K562 (cell line): Measurements from ENCODE around the gene SLC7A8. TPM values are rescaled to one million over a fixed set of nuclear protein-coding genes. Genes with fewer than 3 reads are reported as not detected.
A peak's percentile ranks its signal among the peaks of the same experiment; 100 is the strongest.

ENCODE experiments used
- CHD1 ChIP-seq: fragments of 200-600 bp; sonication (generic); IDR thresholded peaks from one replicate; pipeline ENCODE4 v1.6.1; 2012; ENCODE audit warnings: mild to moderate bottlenecking, moderate library complexity, low read length, inconsistent platforms
- CREB1 ChIP-seq, 2 experiments: sonication (generic) in 1 of 2; formaldehyde crosslinking in 1 of 2; IDR thresholded peaks; 2 replicates each; pipeline versions ENCODE4 v1.6.1 to v1.8.0; 2012 to 2022; ENCODE audit warnings: inconsistent platforms in 1 of 2, mild to moderate bottlenecking in 1 of 2, missing genetic modification reagents in 1 of 2, moderate library complexity in 1 of 2
- DMBX1 ChIP-seq: fragments of 250-450 bp; sonication (Bioruptor Pico); IDR thresholded peaks from 2 replicates; pipeline ENCODE4 v1.8.0; 2022; ENCODE audit warnings: inconsistent platforms, mild to moderate bottlenecking, moderate library complexity, borderline replicate concordance
- ESRRA ChIP-seq: fragments of 450-650 bp; IDR thresholded peaks from 2 replicates; pipeline ENCODE4 v1.6.1; 2014; ENCODE audit warnings: low read depth, mild to moderate bottlenecking, moderate library complexity, borderline replicate concordance
- FUS ChIP-seq: fragments of 200-400 bp; formaldehyde crosslinking; optimal IDR thresholded peaks from 2 replicates; pipeline ENCODE3; 2017; ENCODE audit warnings: low read depth, low read length
- GABPB2 ChIP-seq: fragments of 250-450 bp; sonication (Bioruptor Pico); conservative IDR thresholded peaks from 2 replicates; pipeline ENCODE4 v1.5.1; 2021; ENCODE audit warnings: mild to moderate bottlenecking
- HDAC1 ChIP-seq, 2 experiments: fragments of 450-650 bp; IDR thresholded peaks; 2 replicates each; pipeline ENCODE4 v1.6.1; 2016 to 2017; ENCODE audit warnings: inconsistent platforms in 1 of 2, mild to moderate bottlenecking in 1 of 2, moderate library complexity in 1 of 2
- MEF2D ChIP-seq: conservative IDR thresholded peaks from 2 replicates; pipeline ENCODE4 v1.6.1; 2016; ENCODE audit warnings: low read depth, missing genetic modification characterization, missing compliant biosample characterization
- NFXL1 ChIP-seq: fragments of 450-650 bp; formaldehyde crosslinking; IDR thresholded peaks from 2 replicates; pipeline ENCODE4 v1.4.0; 2021; ENCODE audit warnings: mild to moderate bottlenecking
- PHF21A ChIP-seq: fragments of 450-650 bp; IDR thresholded peaks from 2 replicates; pipeline ENCODE4 v1.6.1; 2017; ENCODE audit warnings: low read depth, borderline replicate concordance
- PHF8 ChIP-seq: fragments of 200-600 bp; sonication (generic); IDR thresholded peaks from 2 replicates; pipeline ENCODE4 v1.6.1; 2012; ENCODE audit warnings: mixed run types, mild to moderate bottlenecking, inconsistent platforms, low read length, moderate library complexity, borderline replicate concordance
- SIN3A ChIP-seq, 2 experiments: fragments of 150-350 bp in 1 of 2; IDR thresholded peaks; 2 replicates each; pipeline ENCODE4 v1.6.1; 2011 to 2016; ENCODE audit warnings: borderline replicate concordance in 2 of 2, low read depth in 2 of 2, low read length in 2 of 2, mild to moderate bottlenecking in 2 of 2, moderate library complexity in 2 of 2; ENCODE audit not compliant: control insufficient read depth in 1 of 2
- polyA plus RNA-seq, 8 experiments: library from polyadenylated mRNA; depleted of rRNA in 4 of 8; stranded (reverse) in 5 of 8; unstranded in 3 of 8; fragments of >200 nt; fragmentation: Nextera tagmentation in 2 of 8; fragmentation: Illumina TruSeq in 1 of 8; extraction: Ambion mirVana in 2 of 8; extraction: Trizol in 1 of 8; gene quantifications; 2 replicates each; pipeline versions ENCODE4 v1.2.1 to v1.2.3, GENCODE V29; 2011 to 2014; ENCODE audit warnings: inconsistent platforms in 1 of 8, missing spikeins in 1 of 8
- total RNA-seq, 7 experiments: library from RNA; depleted of rRNA in 6 of 7; stranded (reverse); fragments of >200 nt in 6 of 7; fragmentation: Illumina TruSeq in 2 of 7; extraction: Trizol in 2 of 7; gene quantifications; 2 replicates each; pipeline versions ENCODE4 v1.2.1 to v1.2.3, GENCODE V29; 2011 to 2021; ENCODE audit warnings: low replicate concordance in 1 of 7
- TF ChIP-seq, protein P1 (sequence below): fragments of 250-450 bp; sonication (Bioruptor Pico); IDR thresholded peaks from 2 replicates; pipeline ENCODE4 v1.5.1; 2021; ENCODE audit warnings: mild to moderate bottlenecking
- TF ChIP-seq, protein P2 (sequence below): sonication (generic); formaldehyde crosslinking; IDR thresholded peaks from 2 replicates; pipeline ENCODE4 v1.9.0; 2022; ENCODE audit warnings: mild to moderate bottlenecking, missing genetic modification reagents
- TF ChIP-seq, protein P3 (sequence below): fragments of 450-650 bp; formaldehyde crosslinking; IDR thresholded peaks from 2 replicates; pipeline ENCODE4 v1.4.0; 2020; ENCODE audit warnings: mild to moderate bottlenecking, moderate library complexity
- TF ChIP-seq, protein P4 (sequence below): fragments of 250-450 bp; sonication (Bioruptor Pico); IDR thresholded peaks from 2 replicates; pipeline ENCODE4 v1.4.0; 2020; ENCODE audit warnings: mild to moderate bottlenecking, moderate library complexity

The SLC7A8 gene
- total and polyA plus RNA-seq, 9 of the 15 experiments (the other 6 are each of a cell fraction or from before 2014, with no cell fraction given): 2.0 to 33.0 (median 6.0) TPM

DNA sequence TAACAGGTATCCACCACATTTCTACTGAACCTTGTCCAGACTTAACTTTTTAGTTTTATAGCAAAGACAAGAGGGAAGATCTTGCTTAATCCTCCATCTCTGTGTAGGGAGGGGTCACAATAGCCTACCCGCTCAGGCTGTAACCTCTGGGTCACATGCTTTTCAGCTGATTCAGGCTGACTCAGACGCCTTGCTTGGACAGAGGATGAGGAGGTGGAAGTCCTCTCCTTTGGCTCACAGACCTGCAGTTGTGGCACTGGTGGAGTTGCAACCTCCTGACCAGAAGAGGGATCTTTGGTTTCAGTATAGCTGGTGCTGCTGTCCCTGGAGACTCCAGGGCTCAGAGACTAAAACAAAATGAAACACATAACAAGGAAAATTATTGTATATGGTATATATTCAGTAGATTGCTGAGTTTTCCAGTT lies 104.8 kb downstream of the SLC7A8 start (continued):
- TF ChIP-seq, protein P1, sequence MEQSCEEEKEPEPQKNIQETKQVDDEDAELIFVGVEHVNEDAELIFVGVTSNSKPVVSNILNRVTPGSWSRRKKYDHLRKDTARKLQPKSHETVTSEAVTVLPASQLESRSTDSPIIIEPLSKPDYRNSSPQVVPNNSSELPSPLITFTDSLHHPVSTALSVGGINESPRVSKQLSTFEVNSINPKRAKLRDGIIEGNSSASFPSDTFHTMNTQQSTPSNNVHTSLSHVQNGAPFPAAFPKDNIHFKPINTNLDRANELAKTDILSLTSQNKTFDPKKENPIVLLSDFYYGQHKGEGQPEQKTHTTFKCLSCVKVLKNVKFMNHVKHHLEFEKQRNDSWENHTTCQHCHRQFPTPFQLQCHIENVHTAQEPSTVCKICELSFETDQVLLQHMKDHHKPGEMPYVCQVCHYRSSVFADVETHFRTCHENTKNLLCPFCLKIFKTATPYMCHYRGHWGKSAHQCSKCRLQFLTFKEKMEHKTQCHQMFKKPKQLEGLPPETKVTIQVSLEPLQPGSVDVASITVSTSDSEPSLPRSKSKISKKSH (CRISPR knock-in tag): no peak
- no peak for TF ChIP-seq PHF8
- no peak for TF ChIP-seq CHD1
- TF ChIP-seq, protein P2, sequence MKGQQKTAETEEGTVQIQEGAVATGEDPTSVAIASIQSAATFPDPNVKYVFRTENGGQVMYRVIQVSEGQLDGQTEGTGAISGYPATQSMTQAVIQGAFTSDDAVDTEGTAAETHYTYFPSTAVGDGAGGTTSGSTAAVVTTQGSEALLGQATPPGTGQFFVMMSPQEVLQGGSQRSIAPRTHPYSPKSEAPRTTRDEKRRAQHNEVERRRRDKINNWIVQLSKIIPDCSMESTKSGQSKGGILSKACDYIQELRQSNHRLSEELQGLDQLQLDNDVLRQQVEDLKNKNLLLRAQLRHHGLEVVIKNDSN (CRISPR knock-in tag): peak; percentile 88
- TF ChIP-seq CREB1 (IDR thresholded peaks at IDR 0.05): no peak
- TF ChIP-seq CREB1 (CRISPR knock-in tag; IDR thresholded peaks at IDR 0.05): no peak
- TF ChIP-seq GABPB2 (CRISPR knock-in tag): no peak
- no peak for TF ChIP-seq NFXL1 (CRISPR knock-in tag)
- TF ChIP-seq, protein P3, sequence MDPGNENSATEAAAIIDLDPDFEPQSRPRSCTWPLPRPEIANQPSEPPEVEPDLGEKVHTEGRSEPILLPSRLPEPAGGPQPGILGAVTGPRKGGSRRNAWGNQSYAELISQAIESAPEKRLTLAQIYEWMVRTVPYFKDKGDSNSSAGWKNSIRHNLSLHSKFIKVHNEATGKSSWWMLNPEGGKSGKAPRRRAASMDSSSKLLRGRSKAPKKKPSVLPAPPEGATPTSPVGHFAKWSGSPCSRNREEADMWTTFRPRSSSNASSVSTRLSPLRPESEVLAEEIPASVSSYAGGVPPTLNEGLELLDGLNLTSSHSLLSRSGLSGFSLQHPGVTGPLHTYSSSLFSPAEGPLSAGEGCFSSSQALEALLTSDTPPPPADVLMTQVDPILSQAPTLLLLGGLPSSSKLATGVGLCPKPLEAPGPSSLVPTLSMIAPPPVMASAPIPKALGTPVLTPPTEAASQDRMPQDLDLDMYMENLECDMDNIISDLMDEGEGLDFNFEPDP (CRISPR knock-in tag): no peak
- peak; percentile 48; the same call in 1 of the 2 replicates for TF ChIP-seq ESRRA
- peak in 1 of 2 experiments; percentile 89; a peak in 2 of 4 replicates for TF ChIP-seq HDAC1 (IDR thresholded peaks at IDR 0.05)
- TF ChIP-seq MEF2D (tag): peak; percentile 46
- TF ChIP-seq, protein P4, sequence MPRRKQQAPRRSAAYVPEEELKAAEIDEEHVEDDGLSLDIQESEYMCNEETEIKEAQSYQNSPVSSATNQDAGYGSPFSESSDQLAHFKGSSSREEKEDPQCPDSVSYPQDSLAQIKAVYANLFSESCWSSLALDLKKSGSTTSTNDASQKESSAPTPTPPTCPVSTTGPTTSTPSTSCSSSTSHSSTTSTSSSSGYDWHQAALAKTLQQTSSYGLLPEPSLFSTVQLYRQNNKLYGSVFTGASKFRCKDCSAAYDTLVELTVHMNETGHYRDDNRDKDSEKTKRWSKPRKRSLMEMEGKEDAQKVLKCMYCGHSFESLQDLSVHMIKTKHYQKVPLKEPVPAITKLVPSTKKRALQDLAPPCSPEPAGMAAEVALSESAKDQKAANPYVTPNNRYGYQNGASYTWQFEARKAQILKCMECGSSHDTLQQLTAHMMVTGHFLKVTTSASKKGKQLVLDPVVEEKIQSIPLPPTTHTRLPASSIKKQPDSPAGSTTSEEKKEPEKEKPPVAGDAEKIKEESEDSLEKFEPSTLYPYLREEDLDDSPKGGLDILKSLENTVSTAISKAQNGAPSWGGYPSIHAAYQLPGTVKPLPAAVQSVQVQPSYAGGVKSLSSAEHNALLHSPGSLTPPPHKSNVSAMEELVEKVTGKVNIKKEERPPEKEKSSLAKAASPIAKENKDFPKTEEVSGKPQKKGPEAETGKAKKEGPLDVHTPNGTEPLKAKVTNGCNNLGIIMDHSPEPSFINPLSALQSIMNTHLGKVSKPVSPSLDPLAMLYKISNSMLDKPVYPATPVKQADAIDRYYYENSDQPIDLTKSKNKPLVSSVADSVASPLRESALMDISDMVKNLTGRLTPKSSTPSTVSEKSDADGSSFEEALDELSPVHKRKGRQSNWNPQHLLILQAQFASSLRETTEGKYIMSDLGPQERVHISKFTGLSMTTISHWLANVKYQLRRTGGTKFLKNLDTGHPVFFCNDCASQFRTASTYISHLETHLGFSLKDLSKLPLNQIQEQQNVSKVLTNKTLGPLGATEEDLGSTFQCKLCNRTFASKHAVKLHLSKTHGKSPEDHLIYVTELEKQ (CRISPR knock-in tag): no peak
- TF ChIP-seq PHF21A: no peak
- TF ChIP-seq SIN3A (IDR thresholded peaks at IDR 0.05; ENCODE audit: borderline replicate concordance in 2 of 2, control insufficient read depth in 1 of 2, low read depth in 2 of 2, low read length in 2 of 2): peak; percentile 59 to 91; a peak in 2 of 4 replicates
- TF ChIP-seq FUS: no peak
- TF ChIP-seq DMBX1: peak; percentile 42; the same call in 1 of the 2 replicates
